HepG2 (cell line): ENCODE data around the gene FGFR4. TPM values are rescaled to one million over a fixed set of nuclear protein-coding genes. Genes with fewer than 3 reads are reported as not detected.

Source experiments
- ARNT2 ChIP-seq: sonication (generic); formaldehyde crosslinking; IDR thresholded peaks from 2 replicates; pipeline ENCODE4 v1.8.0; 2022; ENCODE audit warnings: mild to moderate bottlenecking, low read depth, missing genetic modification reagents, moderate library complexity
- ATF2 ChIP-seq: sonication (generic); formaldehyde crosslinking; IDR thresholded peaks from 2 replicates; pipeline ENCODE4 v1.4.0; 2020; ENCODE audit warnings: missing genetic modification reagents
- DPF2 ChIP-seq: sonication (generic); formaldehyde crosslinking; IDR thresholded peaks from 2 replicates; pipeline ENCODE4 v1.4.0; 2020; ENCODE audit warnings: mild to moderate bottlenecking, low read depth, missing genetic modification reagents, borderline replicate concordance
- HES4 ChIP-seq: sonication (generic); formaldehyde crosslinking; IDR thresholded peaks from 2 replicates; pipeline ENCODE4 v1.9.0; 2021; ENCODE audit warnings: mild to moderate bottlenecking, missing genetic modification reagents, borderline replicate concordance
- HOXA5 ChIP-seq: sonication (generic); formaldehyde crosslinking; IDR thresholded peaks from 2 replicates; pipeline ENCODE4 v1.4.0; 2020; ENCODE audit warnings: missing genetic modification reagents
- KDM5B ChIP-seq: sonication (generic); formaldehyde crosslinking; IDR thresholded peaks from 2 replicates; pipeline ENCODE4 v1.4.0; 2020; ENCODE audit warnings: missing genetic modification reagents, mild to moderate bottlenecking, borderline replicate concordance
- PHF20 ChIP-seq: sonication (generic); formaldehyde crosslinking; IDR thresholded peaks from 2 replicates; pipeline ENCODE4 v1.5.0; 2020; ENCODE audit warnings: mild to moderate bottlenecking, missing genetic modification reagents
- RBAK ChIP-seq: sonication (generic); formaldehyde crosslinking; IDR thresholded peaks from 2 replicates; pipeline ENCODE4 v1.5.1; 2020; ENCODE audit warnings: mild to moderate bottlenecking, missing genetic modification reagents
- RBFOX2 ChIP-seq: fragments of 200-400 bp; formaldehyde crosslinking; IDR thresholded peaks from 2 replicates; pipeline ENCODE4 v1.6.1; 2017; ENCODE audit warnings: low read depth, mild to moderate bottlenecking, low read length
- SIN3B ChIP-seq: fragments of 150-350 bp; IDR thresholded peaks from 2 replicates; pipeline ENCODE4 v1.6.1; 2014; ENCODE audit warnings: low read length
- SP140L ChIP-seq: sonication (generic); formaldehyde crosslinking; IDR thresholded peaks from 2 replicates; pipeline ENCODE4 v1.4.0; 2020; ENCODE audit warnings: missing genetic modification reagents, borderline replicate concordance
- SSRP1 ChIP-seq: IDR thresholded peaks from 2 replicates; pipeline ENCODE4 v1.6.1; 2016; ENCODE audit warnings: control low read depth
- ZBTB33 ChIP-seq: sonication (generic); formaldehyde crosslinking; IDR thresholded peaks from 2 replicates; pipeline ENCODE4 v1.4.0; 2020; ENCODE audit warnings: missing genetic modification reagents
- ZBTB38 ChIP-seq: sonication (generic); formaldehyde crosslinking; IDR thresholded peaks from 2 replicates; pipeline ENCODE4 v1.5.1; 2020; ENCODE audit warnings: mild to moderate bottlenecking, missing genetic modification reagents
- ZMYM2 ChIP-seq: sonication (generic); formaldehyde crosslinking; IDR thresholded peaks from 2 replicates; pipeline ENCODE4 v1.8.0; 2022; ENCODE audit warnings: mild to moderate bottlenecking, missing genetic modification reagents
- ZMYM3 ChIP-seq: sonication (generic); formaldehyde crosslinking; IDR thresholded peaks from 2 replicates; pipeline ENCODE4 v1.5.1; 2020; ENCODE audit warnings: mild to moderate bottlenecking, missing genetic modification reagents
- ZNF224 ChIP-seq: sonication (generic); formaldehyde crosslinking; IDR thresholded peaks from 2 replicates; pipeline ENCODE4 v1.5.0; 2020; ENCODE audit warnings: mild to moderate bottlenecking, missing genetic modification reagents
- ZNF496 ChIP-seq: sonication (generic); formaldehyde crosslinking; IDR thresholded peaks from 2 replicates; pipeline ENCODE4 v1.8.1; 2023; ENCODE audit warnings: mild to moderate bottlenecking, moderate library complexity, missing genetic modification reagents; ENCODE audit not compliant: insufficient replicate concordance
- ZNF510 ChIP-seq: sonication (generic); formaldehyde crosslinking; IDR thresholded peaks from 2 replicates; pipeline ENCODE4 v1.4.0; 2020; ENCODE audit warnings: low read depth, mild to moderate bottlenecking, missing genetic modification reagents
- ZNF7 ChIP-seq: IDR thresholded peaks from 2 replicates; pipeline ENCODE4 v1.6.1; 2016; ENCODE audit warnings: missing biosample characterization, missing genetic modification reagents
- polyA plus RNA-seq, 8 experiments: library from polyadenylated mRNA; depleted of rRNA in 3 of 8; stranded (reverse) in 7 of 8; unstranded in 1 of 8; fragments of >200 nt; fragmentation: Illumina TruSeq in 4 of 8; extraction: Trizol in 4 of 8; gene quantifications; 2 replicates each; pipeline versions ENCODE4 v1.2.1 to v1.2.3, GENCODE V29; 2011 to 2016; ENCODE audit warnings: low read depth in 4 of 8, missing spikeins in 1 of 8, mixed read lengths in 1 of 8; ENCODE audit not compliant: insufficient read depth in 1 of 8
- total RNA-seq, 5 experiments: library from RNA; depleted of rRNA; stranded (reverse); fragments of >200 nt; fragmentation: Illumina TruSeq; extraction: Trizol; gene quantifications; 2 replicates each; pipeline ENCODE4 v1.2.3, GENCODE V29; 2016; ENCODE audit warnings: low read depth in 1 of 5
- TF ChIP-seq, protein P1 (sequence below): sonication (generic); formaldehyde crosslinking; IDR thresholded peaks from 2 replicates; pipeline ENCODE4 v1.5.1; 2020; ENCODE audit warnings: mild to moderate bottlenecking, moderate library complexity, missing genetic modification reagents
- TF ChIP-seq, protein P2 (sequence below), 2 experiments: sonication (generic) in 1 of 2; formaldehyde crosslinking in 1 of 2; IDR thresholded peaks; 2 replicates each; pipeline versions ENCODE4 v1.4.0 to v1.6.1; 2018 to 2020; ENCODE audit warnings: missing genetic modification reagents in 2 of 2, borderline replicate concordance in 1 of 2, low read depth in 1 of 2, mild to moderate bottlenecking in 1 of 2, missing biosample characterization in 1 of 2
- TF ChIP-seq, protein P3 (sequence below): sonication (generic); formaldehyde crosslinking; conservative IDR thresholded peaks from 2 replicates; pipeline ENCODE4 v1.4.0; 2020; ENCODE audit warnings: missing genetic modification reagents

The FGFR4 gene
- total and polyA plus RNA-seq, 2 of the 13 experiments (the other 11 are each of a cell fraction or from before 2014, with no cell fraction given) = 129 to 219 TPM

DNA sequence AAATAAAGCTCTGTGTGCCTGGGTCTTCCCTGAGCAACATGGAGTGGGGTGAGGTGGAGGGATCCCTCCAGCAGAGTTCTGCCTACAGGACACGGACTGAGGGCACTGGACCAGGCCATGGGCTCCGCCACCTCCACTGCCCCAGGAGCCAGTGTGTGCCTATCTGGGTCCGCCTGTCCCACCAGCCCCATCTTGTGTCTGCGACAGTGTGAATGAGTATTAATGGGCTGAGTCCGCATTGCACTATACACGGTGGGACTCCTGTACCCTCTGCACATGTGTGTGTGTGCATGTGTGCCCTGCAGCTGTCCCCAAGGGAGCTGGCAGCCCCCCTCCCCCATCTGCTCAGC lies 11.4 kb downstream of the FGFR4 start (continued):
- TF ChIP-seq HES4 (CRISPR knock-in tag) (no peak), ZNF496 (no peak), DPF2 (CRISPR knock-in tag) (no peak), SP140L (CRISPR knock-in tag) (no peak), ZNF510 (CRISPR knock-in tag) (no peak), KDM5B (CRISPR knock-in tag) (no peak), ZBTB38 (CRISPR knock-in tag) (peak; percentile 88), ARNT2 (CRISPR knock-in tag) (no peak), ZMYM3 (CRISPR knock-in tag) (no peak), ATF2 (CRISPR knock-in tag) (no peak), SSRP1 (CRISPR knock-in tag) (no peak), ZNF7 (CRISPR knock-in tag) (no peak), ZNF224 (CRISPR knock-in tag) (no peak), RBFOX2 (no peak), RBAK (CRISPR knock-in tag) (no peak), PHF20 (CRISPR knock-in tag) (0 out of 2 replicates have a peak, but pooled peaks have one; percentile 18), ZMYM2 (CRISPR knock-in tag) (no peak), ZBTB33 (CRISPR knock-in tag) (peak; percentile 99), HOXA5 (CRISPR knock-in tag) (no peak), SIN3B (no peak)
- TF ChIP-seq, protein P1, sequence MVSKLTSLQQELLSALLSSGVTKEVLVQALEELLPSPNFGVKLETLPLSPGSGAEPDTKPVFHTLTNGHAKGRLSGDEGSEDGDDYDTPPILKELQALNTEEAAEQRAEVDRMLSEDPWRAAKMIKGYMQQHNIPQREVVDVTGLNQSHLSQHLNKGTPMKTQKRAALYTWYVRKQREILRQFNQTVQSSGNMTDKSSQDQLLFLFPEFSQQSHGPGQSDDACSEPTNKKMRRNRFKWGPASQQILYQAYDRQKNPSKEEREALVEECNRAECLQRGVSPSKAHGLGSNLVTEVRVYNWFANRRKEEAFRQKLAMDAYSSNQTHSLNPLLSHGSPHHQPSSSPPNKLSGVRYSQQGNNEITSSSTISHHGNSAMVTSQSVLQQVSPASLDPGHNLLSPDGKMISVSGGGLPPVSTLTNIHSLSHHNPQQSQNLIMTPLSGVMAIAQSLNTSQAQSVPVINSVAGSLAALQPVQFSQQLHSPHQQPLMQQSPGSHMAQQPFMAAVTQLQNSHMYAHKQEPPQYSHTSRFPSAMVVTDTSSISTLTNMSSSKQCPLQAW (CRISPR knock-in tag) = no peak
- TF ChIP-seq, protein P2, sequence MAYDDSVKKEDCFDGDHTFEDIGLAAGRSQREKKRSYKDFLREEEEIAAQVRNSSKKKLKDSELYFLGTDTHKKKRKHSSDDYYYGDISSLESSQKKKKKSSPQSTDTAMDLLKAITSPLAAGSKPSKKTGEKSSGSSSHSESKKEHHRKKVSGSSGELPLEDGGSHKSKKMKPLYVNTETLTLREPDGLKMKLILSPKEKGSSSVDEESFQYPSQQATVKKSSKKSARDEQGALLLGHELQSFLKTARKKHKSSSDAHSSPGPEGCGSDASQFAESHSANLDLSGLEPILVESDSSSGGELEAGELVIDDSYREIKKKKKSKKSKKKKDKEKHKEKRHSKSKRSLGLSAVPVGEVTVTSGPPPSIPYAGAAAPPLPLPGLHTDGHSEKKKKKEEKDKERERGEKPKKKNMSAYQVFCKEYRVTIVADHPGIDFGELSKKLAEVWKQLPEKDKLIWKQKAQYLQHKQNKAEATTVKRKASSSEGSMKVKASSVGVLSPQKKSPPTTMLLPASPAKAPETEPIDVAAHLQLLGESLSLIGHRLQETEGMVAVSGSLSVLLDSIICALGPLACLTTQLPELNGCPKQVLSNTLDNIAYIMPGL (CRISPR knock-in tag; IDR thresholded peaks at IDR 0.05; ENCODE audit: borderline replicate concordance in 1 of 2, low read depth in 1 of 2) = no peak
- TF ChIP-seq, protein P3, sequence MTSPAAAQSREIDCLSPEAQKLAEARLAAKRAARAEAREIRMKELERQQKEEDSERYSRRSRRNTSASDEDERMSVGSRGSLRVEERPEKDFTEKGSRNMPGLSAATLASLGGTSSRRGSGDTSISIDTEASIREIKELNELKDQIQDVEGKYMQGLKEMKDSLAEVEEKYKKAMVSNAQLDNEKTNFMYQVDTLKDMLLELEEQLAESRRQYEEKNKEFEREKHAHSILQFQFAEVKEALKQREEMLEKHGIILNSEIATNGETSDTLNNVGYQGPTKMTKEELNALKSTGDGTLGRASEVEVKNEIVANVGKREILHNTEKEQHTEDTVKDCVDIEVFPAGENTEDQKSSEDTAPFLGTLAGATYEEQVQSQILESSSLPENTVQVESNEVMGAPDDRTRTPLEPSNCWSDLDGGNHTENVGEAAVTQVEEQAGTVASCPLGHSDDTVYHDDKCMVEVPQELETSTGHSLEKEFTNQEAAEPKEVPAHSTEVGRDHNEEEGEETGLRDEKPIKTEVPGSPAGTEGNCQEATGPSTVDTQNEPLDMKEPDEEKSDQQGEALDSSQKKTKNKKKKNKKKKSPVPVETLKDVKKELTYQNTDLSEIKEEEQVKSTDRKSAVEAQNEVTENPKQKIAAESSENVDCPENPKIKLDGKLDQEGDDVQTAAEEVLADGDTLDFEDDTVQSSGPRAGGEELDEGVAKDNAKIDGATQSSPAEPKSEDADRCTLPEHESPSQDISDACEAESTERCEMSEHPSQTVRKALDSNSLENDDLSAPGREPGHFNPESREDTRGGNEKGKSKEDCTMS (CRISPR knock-in tag) = no peak
